Thyroid gland (tissue), 4 donors: ENCODE results near the gene NLK. TPM values are rescaled to one million over a fixed set of nuclear protein-coding genes. Genes with fewer than 3 reads are reported as not detected.
A peak's percentile ranks its signal among the peaks of the same experiment; 100 is the strongest.

ENCODE experiments used
- DNase-seq, 2 donors: peaks; one replicate each; pipeline ENCODE4 v3.0.0-alpha.2; 2019
- H3K27ac ChIP-seq, 3 donors: fragments of 200-600 bp; sonication (generic); 1 replicate in 2 of 3; 2 replicates in 1 of 3; pipeline ENCODE4 v1.5.1; 2016 to 2019; ENCODE audit warnings: mild to moderate bottlenecking in 1 of 3, moderate library complexity in 1 of 3
- H3K27me3 ChIP-seq: fragments of 200-600 bp; sonication (generic); one replicate; pipeline ENCODE4 v1.5.1; 2019
- H3K36me3 ChIP-seq, 2 donors: fragments of 200-600 bp; sonication (generic); one replicate each; pipeline ENCODE4 v1.5.1; 2016 to 2019
- H3K4me1 ChIP-seq, 2 donors: fragments of 200-600 bp; sonication (generic); one replicate each; pipeline ENCODE4 v1.5.1; 2017 to 2019
- H3K4me3 ChIP-seq, 3 donors: fragments of 200-600 bp; sonication (generic); replicated peaks in 1 of 3; 1 replicate in 2 of 3; 2 replicates in 1 of 3; pipeline ENCODE4 v1.5.1; 2016; ENCODE audit warnings: mild to moderate bottlenecking in 1 of 3
- H3K9me3 ChIP-seq: fragments of 200-600 bp; sonication (generic); one replicate; pipeline ENCODE4 v1.5.1; 2017
- POLR2A ChIP-seq, 2 donors: fragments of 450-650 bp; IDR thresholded peaks; one replicate each; pipeline ENCODE4 v1.6.1; 2017; ENCODE audit warnings: antibody characterized with exemption in 2 of 2, mild to moderate bottlenecking in 2 of 2, moderate library complexity in 1 of 2
- WGBS, 2 donors: methylation state at CpG; one replicate each; pipeline ENCODE4 v1.1.5; 2017; 5-methylcytosine and 5-hydroxymethylcytosine counted together
- intact Hi-C: fragments of 100-400 bp; cut with DNase I; formaldehyde crosslinking; loops from one replicate; pipeline ENCODE4 v1.15.1; 2023
- total RNA-seq, 4 donors: library from RNA; depleted of rRNA; stranded (reverse); fragments of >200 nt; gene quantifications; one replicate each; pipeline ENCODE4 v1.2.3, GENCODE V29; 2016
- TF ChIP-seq, protein P1 (sequence below), 6 experiments: fragments of 200-600 bp in 3 of 6; fragments of 450-650 bp in 3 of 6; sonication (generic) in 3 of 6; IDR thresholded peaks; one replicate each; pipeline ENCODE4 v1.5.1; 2016 to 2019; ENCODE audit warnings: antibody characterized with exemption in 6 of 6, mild to moderate bottlenecking in 2 of 6, inconsistent platforms in 1 of 6, moderate library complexity in 1 of 6

NLK gene
- total RNA-seq, 4 donors from 2014 or later, result 37.7 to 54.2 (median 46.0) TPM

DNA sequence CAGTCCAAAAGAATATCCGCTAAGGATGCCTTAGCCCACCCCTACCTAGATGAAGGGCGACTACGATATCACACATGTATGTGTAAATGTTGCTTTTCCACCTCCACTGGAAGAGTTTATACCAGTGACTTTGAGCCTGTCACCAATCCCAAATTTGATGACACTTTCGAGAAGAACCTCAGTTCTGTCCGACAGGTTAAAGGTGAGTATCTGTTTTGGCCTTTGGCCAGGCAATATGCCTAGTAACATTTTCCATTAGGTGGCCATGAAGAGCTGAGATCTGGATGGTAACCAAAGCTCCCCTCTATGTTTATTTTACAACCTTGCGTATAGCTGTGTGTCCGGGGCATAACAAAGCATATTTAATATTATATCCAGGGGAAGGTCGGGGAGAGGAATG lies 148.5 kb downstream of the NLK start:
- 97 to 98% methylated on average over 8 of the region's 8 CpGs for WGBS, 2 donors
- Histone ChIP-seq H3K4me3 (no peak overlapping the region), H3K27ac (no peak overlapping the region), H3K4me1 (peaks cover 6 to 13% of the 10 kb centered on the region in 2 donors), H3K27me3 (no peaks in the 10 kb centered on the region), H3K9me3 (no peaks in the 10 kb centered on the region), H3K36me3 (peaks cover 0 to 4% of the 10 kb centered on the region in 2 donors)
- no peak for DNase-seq
- intact Hi-C loops, result no loop called here
- TF ChIP-seq POLR2A (IDR thresholded peaks at IDR 0.05), result no peak
- TF ChIP-seq, protein P1, sequence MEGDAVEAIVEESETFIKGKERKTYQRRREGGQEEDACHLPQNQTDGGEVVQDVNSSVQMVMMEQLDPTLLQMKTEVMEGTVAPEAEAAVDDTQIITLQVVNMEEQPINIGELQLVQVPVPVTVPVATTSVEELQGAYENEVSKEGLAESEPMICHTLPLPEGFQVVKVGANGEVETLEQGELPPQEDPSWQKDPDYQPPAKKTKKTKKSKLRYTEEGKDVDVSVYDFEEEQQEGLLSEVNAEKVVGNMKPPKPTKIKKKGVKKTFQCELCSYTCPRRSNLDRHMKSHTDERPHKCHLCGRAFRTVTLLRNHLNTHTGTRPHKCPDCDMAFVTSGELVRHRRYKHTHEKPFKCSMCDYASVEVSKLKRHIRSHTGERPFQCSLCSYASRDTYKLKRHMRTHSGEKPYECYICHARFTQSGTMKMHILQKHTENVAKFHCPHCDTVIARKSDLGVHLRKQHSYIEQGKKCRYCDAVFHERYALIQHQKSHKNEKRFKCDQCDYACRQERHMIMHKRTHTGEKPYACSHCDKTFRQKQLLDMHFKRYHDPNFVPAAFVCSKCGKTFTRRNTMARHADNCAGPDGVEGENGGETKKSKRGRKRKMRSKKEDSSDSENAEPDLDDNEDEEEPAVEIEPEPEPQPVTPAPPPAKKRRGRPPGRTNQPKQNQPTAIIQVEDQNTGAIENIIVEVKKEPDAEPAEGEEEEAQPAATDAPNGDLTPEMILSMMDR (IDR thresholded peaks at IDR 0.05), result no peak

DNA sequence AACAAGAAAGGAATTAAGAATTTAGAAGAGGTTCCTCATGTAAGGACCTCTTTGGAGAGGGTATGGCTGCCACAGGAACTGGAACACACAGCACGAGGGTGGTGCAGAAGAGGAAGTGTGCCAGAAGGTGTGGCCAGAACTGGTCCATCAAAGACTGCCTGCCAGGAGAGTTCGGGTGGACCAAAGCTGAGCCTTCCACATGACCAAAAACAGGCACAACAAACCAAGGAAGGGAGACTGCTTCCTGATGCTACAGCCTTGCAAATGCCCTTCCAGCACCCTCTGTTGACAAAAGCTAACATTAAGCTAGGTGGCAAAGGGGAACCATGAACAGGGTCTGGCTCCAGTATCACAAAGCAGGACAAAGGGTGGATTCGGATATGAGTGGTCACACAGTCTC lies 150.8 kb downstream of the NLK start:
- peaks cover 18 to 30% of the 10 kb centered on the region in 2 donors for H3K4me1 ChIP-seq
- intact Hi-C loops, result no loop called here
- H3K9me3 ChIP-seq, result no peaks in the 10 kb centered on the region
- peak overlapping the region in 2 of 3 donors; percentile 4 to 6 for H3K27ac ChIP-seq
- H3K27me3 ChIP-seq, result no peaks in the 10 kb centered on the region
- TF ChIP-seq, protein P1 (IDR thresholded peaks at IDR 0.05), result no peak
- TF ChIP-seq POLR2A (IDR thresholded peaks at IDR 0.05), result no peak
- H3K36me3 ChIP-seq, result peaks cover 0 to 4% of the 10 kb centered on the region in 2 donors
- DNase-seq, result peak; percentile 34 to 36
- 56 to 57% methylated on average over 3 of the region's 3 CpGs for WGBS, 2 donors
- H3K4me3 ChIP-seq, result no peak overlapping the region

GRCh38 chr17:28194382-28194781 lies 151.9 kb downstream of the NLK start:
- intact Hi-C loops, result no loop called here
- no peak for DNase-seq
- Histone ChIP-seq H3K9me3 (no peaks in the 10 kb centered on the region), H3K4me3 (no peak overlapping the region), H3K4me1 (peaks cover 18 to 40% of the 10 kb centered on the region in 2 donors), H3K27me3 (no peaks in the 10 kb centered on the region), H3K27ac (no peak overlapping the region), H3K36me3 (peaks cover 0 to 4% of the 10 kb centered on the region in 2 donors)
- TF ChIP-seq, protein P1 (IDR thresholded peaks at IDR 0.05), result no peak
- TF ChIP-seq POLR2A (IDR thresholded peaks at IDR 0.05), result no peak

DNA sequence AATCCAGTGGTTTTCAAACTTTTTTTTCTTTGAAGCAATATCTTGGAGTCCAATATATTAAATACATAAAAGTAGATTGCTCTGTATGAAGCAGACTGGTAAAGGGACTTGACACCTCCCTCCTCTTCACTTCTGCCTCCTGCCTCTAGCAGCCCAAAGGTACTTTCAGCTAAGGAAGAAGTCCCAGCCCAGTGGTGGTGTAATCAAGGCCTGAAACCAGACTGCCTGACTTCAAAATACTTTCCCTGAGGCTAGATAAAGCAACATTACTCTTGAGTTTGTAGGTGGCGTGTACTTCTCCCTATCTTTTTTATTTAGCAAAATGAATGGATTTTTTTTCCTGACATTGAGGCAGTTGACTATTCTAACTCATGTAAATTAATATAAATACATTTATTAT lies 154.2 kb downstream of the NLK start:
- Histone ChIP-seq H3K4me3 (no peak overlapping the region), H3K36me3 (peaks cover 0 to 4% of the 10 kb centered on the region in 2 donors), H3K9me3 (no peaks in the 10 kb centered on the region), H3K27me3 (no peaks in the 10 kb centered on the region), H3K27ac (peak overlapping the region; percentile 3 to 43 (median 27)), H3K4me1 (peaks cover 29 to 50% of the 10 kb centered on the region in 2 donors)
- intact Hi-C loops, result no loop called here
- 97 to 100% methylated on average over 1 of the region's 1 CpG for WGBS, 2 donors
- DNase-seq, result peak; percentile 8 to 21
- TF ChIP-seq, protein P1 (IDR thresholded peaks at IDR 0.05), result no peak
- no peak for TF ChIP-seq POLR2A (IDR thresholded peaks at IDR 0.05)

DNA sequence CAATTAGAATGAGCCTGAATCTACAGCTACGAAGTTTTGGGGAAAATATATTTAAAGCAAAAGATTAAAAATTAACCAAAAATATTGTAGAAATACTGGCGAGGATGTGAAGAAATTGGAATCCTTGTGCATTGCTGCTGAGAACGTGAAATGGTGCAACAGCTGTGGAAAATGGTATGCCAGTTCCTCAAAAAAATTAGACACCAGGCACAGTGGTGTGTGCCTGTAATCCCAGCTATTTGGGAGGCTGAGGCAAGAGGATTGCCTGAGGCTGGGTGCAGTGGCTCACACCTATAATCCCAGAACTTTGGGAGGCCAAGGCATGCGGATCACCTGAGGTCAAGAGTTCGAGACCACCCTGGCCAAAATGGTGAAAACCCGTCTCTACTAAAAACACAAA lies 156.6 kb downstream of the NLK start:
- Histone ChIP-seq H3K27me3 (no peaks in the 10 kb centered on the region), H3K36me3 (no peaks in the 10 kb centered on the region), H3K4me3 (no peak overlapping the region), H3K27ac (peak overlapping the region; percentile 35 to 77 (median 66)), H3K9me3 (no peaks in the 10 kb centered on the region), H3K4me1 (peaks cover 40 to 58% of the 10 kb centered on the region in 2 donors)
- intact Hi-C loops, result no loop called here
- 63 to 66% methylated on average over 6 of the region's 6 CpGs for WGBS, 2 donors
- no peak for DNase-seq
- TF ChIP-seq, protein P1 (IDR thresholded peaks at IDR 0.05), result no peak
